ENCODE results near the gene ZSWIM6. TPM values are rescaled to one million over a fixed set of nuclear protein-coding genes. Genes with fewer than 3 reads are reported as not detected.

ZSWIM6 gene
- total and polyA plus RNA-seq, 8 donors, result 2.9 to 39.3 (median 15.4) TPM

DNA sequence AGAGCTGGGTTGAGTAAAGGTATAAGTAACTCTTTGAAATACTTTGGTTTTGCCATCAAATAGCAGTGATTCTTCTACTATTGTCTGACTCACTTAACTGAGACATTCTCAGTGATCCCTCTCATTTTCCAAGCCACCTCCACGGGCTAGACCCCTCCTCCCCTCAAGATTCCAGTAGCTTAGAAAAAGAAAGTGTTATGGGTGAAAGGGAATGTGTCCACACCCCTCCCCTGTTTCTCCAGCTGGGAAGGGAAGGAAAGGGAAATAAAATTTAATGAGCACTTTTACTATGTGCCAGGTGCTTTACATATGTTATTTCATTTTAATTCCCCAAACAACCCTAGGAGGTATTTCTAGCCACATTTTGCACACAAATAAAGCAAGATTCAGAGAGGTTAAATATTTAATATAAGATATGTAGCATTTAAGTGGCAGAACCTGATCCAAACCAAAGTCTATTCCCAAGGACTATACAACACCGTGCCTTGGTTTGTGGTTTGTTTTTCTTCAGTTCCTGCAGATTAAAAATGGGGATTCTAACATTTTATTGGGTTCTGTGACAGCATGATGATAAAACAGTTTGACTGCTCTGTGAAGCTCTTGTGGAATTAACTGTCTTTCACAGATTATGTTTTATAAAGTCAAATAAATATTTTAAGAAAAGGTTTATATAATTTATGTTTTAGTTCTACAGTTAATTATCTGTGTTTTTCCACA, 135.9 kb downstream of the ZSWIM6 start:
- H3K36me3 ChIP-seq, result peaks cover 0 to 4% (median 0%) of the 10 kb centered on the region in 4 donors
- peaks cover 21 to 64% (median 49%) of the 10 kb centered on the region in 4 donors for H3K4me1 ChIP-seq
- H3K4me3 ChIP-seq, result no peak overlapping the region
- H3K9me3 ChIP-seq, result no peaks in the 10 kb centered on the region
- no peak for DNase-seq
- peak overlapping the region in 2 of 5 donors; percentile 5 to 22 for H3K27ac ChIP-seq
- intact Hi-C loops (cut with DNase I; ENCODE audit: low total_unique reads), result no loop called here
- no peak for TF ChIP-seq POLR2A (IDR thresholded peaks at IDR 0.05)
- TF ChIP-seq EP300 (IDR thresholded peaks at IDR 0.05), result no peak
- TF ChIP-seq POLR2AphosphoS5 (IDR thresholded peaks at IDR 0.05), result no peak
- TF ChIP-seq, protein P1, sequence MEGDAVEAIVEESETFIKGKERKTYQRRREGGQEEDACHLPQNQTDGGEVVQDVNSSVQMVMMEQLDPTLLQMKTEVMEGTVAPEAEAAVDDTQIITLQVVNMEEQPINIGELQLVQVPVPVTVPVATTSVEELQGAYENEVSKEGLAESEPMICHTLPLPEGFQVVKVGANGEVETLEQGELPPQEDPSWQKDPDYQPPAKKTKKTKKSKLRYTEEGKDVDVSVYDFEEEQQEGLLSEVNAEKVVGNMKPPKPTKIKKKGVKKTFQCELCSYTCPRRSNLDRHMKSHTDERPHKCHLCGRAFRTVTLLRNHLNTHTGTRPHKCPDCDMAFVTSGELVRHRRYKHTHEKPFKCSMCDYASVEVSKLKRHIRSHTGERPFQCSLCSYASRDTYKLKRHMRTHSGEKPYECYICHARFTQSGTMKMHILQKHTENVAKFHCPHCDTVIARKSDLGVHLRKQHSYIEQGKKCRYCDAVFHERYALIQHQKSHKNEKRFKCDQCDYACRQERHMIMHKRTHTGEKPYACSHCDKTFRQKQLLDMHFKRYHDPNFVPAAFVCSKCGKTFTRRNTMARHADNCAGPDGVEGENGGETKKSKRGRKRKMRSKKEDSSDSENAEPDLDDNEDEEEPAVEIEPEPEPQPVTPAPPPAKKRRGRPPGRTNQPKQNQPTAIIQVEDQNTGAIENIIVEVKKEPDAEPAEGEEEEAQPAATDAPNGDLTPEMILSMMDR (IDR thresholded peaks at IDR 0.05), result no peak
- H3K27me3 ChIP-seq, result no peaks in the 10 kb centered on the region
- 15 to 22% (median 20%) methylated on average over 2 of the region's 2 CpGs for WGBS, 5 donors

DNA sequence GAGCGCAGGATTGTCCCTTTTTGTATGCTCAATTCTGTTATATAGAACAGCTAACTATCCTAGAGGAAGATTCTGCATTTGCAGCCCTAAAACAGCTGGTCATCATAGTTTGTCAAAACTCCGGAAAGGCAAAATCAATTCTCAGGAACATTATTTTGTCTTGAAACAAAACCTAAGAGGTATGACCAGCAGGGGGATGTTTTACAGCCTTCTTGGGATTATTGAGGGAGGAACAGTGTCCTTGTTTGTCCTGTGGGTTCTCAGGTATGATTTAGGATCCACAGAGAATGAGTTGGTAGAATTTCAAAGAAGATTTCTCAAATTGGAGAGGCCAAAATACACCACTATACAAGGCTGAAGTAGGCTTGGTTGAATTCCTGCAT, 136.4 kb downstream of the ZSWIM6 start:
- no peak for TF ChIP-seq POLR2AphosphoS5 (IDR thresholded peaks at IDR 0.05)
- TF ChIP-seq, protein P1 (IDR thresholded peaks at IDR 0.05), result no peak
- no peak for TF ChIP-seq POLR2A (IDR thresholded peaks at IDR 0.05)
- TF ChIP-seq EP300 (IDR thresholded peaks at IDR 0.05), result no peak
- Histone ChIP-seq H3K27ac (no peak overlapping the region), H3K9me3 (no peaks in the 10 kb centered on the region), H3K4me1 (peaks cover 21 to 59% (median 49%) of the 10 kb centered on the region in 4 donors), H3K27me3 (no peaks in the 10 kb centered on the region), H3K36me3 (peaks cover 0 to 4% (median 0%) of the 10 kb centered on the region in 4 donors), H3K4me3 (no peak overlapping the region)
- DNase-seq, result no peak
- intact Hi-C loops (cut with DNase I; ENCODE audit: low total_unique reads), result no loop called here
- WGBS, 5 donors, result 72 to 82% (median 78%) methylated on average over 2 of the region's 2 CpGs

DNA sequence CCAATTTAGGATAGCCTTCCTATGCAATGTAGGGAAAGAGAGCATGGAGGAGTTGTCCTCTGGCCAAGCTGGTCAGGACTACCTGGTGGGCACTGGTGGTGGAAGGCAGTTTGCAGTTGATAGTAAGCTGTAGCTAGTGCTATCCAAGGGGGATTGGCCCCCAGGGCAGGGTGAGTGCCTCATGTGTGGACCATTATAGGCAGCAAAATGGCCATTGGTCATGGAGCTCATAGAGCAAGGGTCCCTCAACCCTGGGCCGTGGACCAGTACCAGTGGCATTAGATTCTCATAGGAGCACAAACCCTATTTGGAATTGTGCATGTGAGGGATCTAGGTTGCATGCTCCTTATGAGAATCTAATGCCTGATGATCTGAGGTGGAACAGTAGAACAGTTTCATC, 139.3 kb downstream of the ZSWIM6 start:
- no peak overlapping the region for H3K27ac ChIP-seq
- intact Hi-C loops (cut with DNase I; ENCODE audit: low total_unique reads), result no loop called here
- H3K27me3 ChIP-seq, result no peaks in the 10 kb centered on the region
- TF ChIP-seq POLR2A (IDR thresholded peaks at IDR 0.05) (no peak), EP300 (IDR thresholded peaks at IDR 0.05) (no peak), POLR2AphosphoS5 (IDR thresholded peaks at IDR 0.05) (no peak)
- TF ChIP-seq, protein P1 (IDR thresholded peaks at IDR 0.05), result no peak
- 78 to 98% (median 93%) methylated on average over 1 of the region's 1 CpG for WGBS, 5 donors
- no peaks in the 10 kb centered on the region for H3K9me3 ChIP-seq
- DNase-seq, result no peak
- H3K4me1 ChIP-seq, result peaks cover 9 to 43% (median 32%) of the 10 kb centered on the region in 4 donors
- no peak overlapping the region for H3K4me3 ChIP-seq
- peaks cover 0 to 7% (median 2%) of the 10 kb centered on the region in 4 donors for H3K36me3 ChIP-seq

DNA sequence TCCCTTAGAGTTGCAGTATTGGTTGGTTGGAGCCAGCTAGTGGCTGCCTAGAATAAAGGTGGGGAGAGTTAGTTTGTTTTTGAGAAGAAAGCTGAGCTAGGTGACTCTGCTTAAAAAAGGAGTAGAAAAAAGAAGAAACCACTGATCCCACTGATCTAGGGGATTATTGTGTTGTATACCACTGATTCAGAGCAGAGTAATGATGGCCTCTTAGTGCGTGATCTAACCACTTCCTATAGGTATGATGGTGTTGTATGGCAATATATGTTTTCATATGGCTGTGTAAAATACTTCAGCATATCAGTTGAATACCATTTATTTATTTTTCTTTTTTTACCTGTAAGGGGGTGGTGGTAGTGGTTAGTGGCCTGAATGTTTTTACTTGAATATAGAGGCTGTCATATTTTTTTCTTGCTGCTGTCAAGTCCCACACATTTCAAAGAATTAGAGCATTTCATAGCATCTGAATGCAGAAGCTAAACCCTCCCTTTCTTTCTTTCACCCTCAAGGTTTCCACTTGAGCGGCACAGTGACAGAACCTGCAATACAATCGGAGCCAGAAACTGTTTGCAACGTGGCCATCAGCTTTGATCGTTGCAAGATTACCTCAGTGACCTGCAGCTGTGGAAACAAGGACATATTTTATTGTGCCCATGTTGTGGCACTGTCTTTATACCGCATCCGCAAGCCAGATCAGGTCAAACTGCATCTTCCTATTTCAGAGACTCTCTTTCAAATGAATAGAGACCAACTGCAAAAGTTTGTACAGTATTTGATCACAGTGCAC, 140.3 kb downstream of the ZSWIM6 start:
- H3K36me3 ChIP-seq, result peaks cover 0 to 12% (median 2%) of the 10 kb centered on the region in 4 donors
- H3K27me3 ChIP-seq, result no peaks in the 10 kb centered on the region
- no peak overlapping the region for H3K4me3 ChIP-seq
- WGBS, 5 donors, result 68 to 79% (median 73%) methylated on average over 7 of the region's 7 CpGs
- no peak for TF ChIP-seq EP300 (IDR thresholded peaks at IDR 0.05)
- TF ChIP-seq, protein P1 (IDR thresholded peaks at IDR 0.05), result no peak
- no peak for TF ChIP-seq POLR2A (IDR thresholded peaks at IDR 0.05)
- TF ChIP-seq POLR2AphosphoS5 (IDR thresholded peaks at IDR 0.05), result no peak
- no peak for DNase-seq
- intact Hi-C loops (cut with DNase I; ENCODE audit: low total_unique reads), result no loop called here
- peaks cover 8 to 39% (median 24%) of the 10 kb centered on the region in 4 donors for H3K4me1 ChIP-seq
- H3K27ac ChIP-seq, result no peak overlapping the region
- H3K9me3 ChIP-seq, result no peaks in the 10 kb centered on the region

All from stomach (tissue), 9 donors.